GM10266 (cell line): ENCODE measurements around the gene NDUFB6.

Experiments used
- DNase-seq: peaks from one replicate; pipeline ENCODE4 v3.0.0; 2012; ENCODE audit errors: extremely low spot score
- CTCF ChIP-seq: IDR thresholded peaks from 2 replicates; pipeline ENCODE4 v1.5.1; 2012; ENCODE audit warnings: mild to moderate bottlenecking, low read depth; ENCODE audit not compliant: control insufficient read depth, insufficient read depth; ENCODE audit errors: missing control alignments

NDUFB6 gene

GRCh38 chr9:32590898-32591297 lies 17.9 kb upstream of the NDUFB6 start:
- TF ChIP-seq CTCF = no peak
- DNase-seq = no peak

- TF ChIP-seq CTCF = no peak
- no peak for DNase-seq
Measured at GRCh38 chr9:32590476-32590875, 17.5 kb upstream of the NDUFB6 start.

- DNase-seq = peak; percentile 43
- peak; percentile 58 for TF ChIP-seq CTCF
Measured at GRCh38 chr9:32589083-32589723, 16.2 kb upstream of the NDUFB6 start.

- no peak for DNase-seq
- no peak for TF ChIP-seq CTCF
Measured at GRCh38 chr9:32587901-32588300, 14.9 kb upstream of the NDUFB6 start.

- TF ChIP-seq CTCF = no peak
- DNase-seq = no peak
Measured at GRCh38 chr9:32584784-32585183, 11.8 kb upstream of the NDUFB6 start.

- peak; percentile 39 for DNase-seq
- TF ChIP-seq CTCF = peak; percentile 54
Measured at GRCh38 chr9:32581512-32582143, 8.7 kb upstream of the NDUFB6 start.

- TF ChIP-seq CTCF = no peak
- DNase-seq = no peak
Measured at GRCh38 chr9:32580631-32581300, 7.8 kb upstream of the NDUFB6 start.
